Activated CD4-positive, alpha-beta T cell treated with anti-CD3 and anti-CD28 coated beads, Interleukin-2, amount 50 U/mL, for 1 hour (primary cell): ENCODE results near the gene TRIM69.
"Not testable (repeated sequence)": the region's sequence is repeated elsewhere in the genome, so short reads cannot be mapped to it uniquely, and the experiment has no call there.

Experiments
- DNase-seq: peaks from one replicate; pipeline ENCODE4 v3.0.0-alpha.2; 2020

The TRIM69 gene

DNA sequence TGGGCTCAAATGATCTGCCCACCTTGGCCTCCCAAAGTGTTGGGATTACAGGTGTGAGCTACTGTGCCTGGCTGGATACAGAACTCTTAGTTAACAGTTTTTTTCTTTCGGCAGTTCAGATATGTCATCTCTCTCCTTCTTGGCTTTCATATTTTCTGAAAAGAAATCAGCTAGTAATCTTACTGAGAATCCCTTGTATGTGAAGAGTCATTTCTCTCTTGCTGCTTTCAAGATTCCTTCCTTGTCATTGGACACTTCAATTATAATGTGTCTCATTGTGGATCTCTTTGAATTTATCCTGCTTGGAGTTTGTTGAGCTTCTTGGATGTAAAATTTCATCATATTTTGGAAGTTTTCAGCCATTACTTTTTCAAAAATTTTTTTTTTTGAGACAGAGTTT is 17.0 kb downstream of the TRIM69 start:
- no peak for DNase-seq

DNA sequence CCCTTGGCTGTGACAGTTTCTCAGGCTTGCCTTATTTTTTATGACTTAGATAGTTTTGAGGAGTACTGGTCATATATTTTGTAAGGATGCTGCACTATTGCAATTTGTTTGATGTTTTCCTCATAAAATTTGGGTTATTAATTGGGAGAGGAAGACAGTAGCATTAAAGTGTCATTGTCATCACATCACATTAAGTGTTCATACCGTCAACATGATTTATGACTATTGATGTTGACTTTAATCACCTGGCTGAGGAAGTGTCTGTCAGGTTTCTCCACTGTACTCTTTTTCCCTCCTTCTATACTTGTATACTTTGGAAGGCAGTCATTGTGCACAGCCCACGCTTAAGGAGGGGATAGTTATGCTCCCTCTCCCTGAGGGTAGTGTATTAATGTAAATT is 26.9 kb downstream of the TRIM69 start:
- DNase-seq, result no peak

DNA sequence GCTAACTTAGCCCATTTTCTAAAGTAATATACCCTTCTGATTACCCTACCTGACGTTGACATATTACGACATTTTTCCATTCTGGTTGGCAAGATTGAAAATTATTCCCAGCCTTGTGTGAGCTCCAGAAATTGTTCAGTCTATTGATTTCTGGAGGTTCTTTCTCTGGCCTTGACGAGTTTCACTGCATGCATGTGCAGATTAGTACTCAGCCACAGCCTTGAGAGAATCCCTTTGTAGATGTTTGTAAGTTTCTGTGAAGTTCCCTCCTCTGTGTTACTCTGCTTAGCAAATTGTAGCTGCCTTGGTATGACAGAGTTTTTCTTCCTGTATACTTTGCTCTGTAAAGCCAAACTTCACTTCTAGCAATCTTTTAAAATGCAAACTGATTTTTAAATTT is 27.5 kb downstream of the TRIM69 start:
- no peak for DNase-seq

DNA sequence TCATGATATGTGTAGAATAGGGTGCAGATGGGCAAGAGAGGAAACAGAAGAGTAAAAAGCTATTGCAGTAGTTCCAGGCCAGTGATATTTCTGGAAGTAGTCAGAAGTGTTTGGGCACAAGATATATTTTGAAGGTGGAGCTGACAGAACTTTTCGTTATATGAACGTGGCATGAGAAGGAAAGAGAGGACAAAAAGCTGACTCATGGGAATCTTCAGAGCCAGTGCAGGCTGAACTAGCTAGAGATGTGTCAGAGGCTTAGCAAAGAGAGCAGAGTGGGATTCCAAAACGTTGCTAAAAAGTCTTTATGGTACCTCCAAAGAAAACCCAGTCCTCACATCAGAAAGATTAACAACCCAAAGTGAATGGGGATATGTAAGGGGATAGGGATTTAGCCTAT is 28.7 kb downstream of the TRIM69 start:
- no peak for DNase-seq

DNA sequence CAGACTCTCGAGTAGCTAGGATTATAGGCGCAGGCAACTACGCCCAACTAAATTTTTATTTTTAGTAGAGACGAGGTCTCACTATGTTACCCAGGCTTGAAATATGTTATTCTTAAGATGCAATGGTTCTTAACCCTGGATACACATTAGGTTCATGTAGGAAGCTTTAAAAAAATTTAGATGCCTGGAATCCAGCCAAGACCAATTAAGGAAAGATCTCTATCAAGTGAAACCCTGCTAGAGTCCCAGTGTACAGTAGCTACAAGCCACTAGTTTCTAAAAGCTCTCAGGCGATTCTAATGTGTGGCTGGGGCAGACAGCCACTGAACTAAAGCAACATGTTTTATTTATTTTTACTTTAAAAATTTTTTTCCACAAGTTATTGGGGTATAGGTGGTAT is 33.2 kb downstream of the TRIM69 start:
- no peak for DNase-seq

DNA sequence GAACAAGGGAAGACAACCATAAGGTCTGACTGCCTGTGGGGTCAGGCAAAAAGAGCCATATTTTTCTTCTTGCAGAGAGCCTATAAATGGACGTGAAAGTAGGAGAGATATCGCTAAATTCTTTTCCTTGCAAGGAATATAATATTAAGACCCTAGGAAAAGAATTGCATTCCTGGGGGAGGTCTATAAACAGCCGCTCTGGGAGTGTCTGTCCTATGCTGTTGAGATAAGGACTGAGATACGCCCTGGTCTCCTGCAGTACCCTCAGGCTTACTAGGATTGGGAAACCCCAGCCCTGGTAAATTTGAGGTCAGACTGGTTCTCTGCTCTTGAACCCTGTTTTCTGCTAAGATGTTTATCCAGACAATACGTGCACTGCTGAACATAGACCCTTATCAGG is 34.4 kb downstream of the TRIM69 start:
- DNase-seq, result not testable (repeated sequence)

DNA sequence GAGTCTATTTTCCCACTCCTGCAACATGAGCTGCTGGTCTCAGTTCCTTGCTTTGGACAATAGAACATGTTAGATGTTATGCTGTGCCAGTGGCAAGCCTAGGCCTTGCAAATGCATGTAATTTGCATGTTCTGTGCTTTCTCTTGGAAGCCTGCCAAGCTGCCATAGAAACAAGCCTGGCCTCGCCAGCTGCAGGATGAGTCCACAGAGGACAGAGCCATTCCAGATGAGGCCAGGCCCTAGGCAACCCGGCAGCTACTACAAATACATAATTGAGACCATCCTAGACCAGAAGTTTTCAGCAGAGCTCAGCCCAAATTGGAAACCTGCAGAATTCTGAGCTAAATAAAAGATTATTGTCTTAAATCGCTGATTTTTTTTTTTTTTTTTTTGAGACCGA is 39.6 kb downstream of the TRIM69 start:
- DNase-seq, result no peak

DNA sequence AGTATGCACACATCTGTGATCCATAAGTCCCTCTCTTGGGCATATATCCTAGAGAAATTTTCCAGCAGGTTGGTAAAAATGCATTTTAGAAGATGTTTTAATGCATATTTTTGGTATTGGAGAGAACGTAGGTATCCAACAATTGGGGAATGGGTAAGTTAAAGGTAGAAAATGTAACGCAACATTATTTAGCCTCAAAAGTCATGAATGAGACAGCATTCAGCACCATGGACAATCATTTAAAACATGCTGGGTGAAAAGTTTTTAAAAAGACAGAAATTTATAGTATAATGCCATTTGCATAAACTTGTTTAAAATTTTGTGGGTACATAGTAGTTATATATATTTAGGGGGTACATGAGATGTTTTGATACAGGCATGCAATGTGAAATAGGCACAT is 43.4 kb downstream of the TRIM69 start:
- no peak for DNase-seq

DNA sequence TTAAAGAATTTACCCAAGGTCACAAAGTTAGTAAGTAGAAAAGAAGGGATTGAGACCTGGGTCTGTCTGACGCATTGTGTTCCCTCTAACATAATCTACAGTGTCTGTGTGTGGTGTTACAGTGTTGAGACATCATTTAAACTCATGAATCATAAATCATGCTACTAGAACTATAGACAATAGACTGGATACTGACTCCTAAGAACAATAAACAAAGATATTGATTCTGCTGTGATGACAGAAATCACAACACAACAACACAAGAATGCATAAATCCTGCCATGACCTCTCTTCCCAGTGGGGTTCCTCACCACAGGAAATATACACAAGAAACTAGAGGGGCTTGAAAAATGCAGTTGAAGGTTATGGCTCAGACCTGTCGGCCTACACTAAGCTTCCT is 44.3 kb downstream of the TRIM69 start:
- DNase-seq, result no peak

DNA sequence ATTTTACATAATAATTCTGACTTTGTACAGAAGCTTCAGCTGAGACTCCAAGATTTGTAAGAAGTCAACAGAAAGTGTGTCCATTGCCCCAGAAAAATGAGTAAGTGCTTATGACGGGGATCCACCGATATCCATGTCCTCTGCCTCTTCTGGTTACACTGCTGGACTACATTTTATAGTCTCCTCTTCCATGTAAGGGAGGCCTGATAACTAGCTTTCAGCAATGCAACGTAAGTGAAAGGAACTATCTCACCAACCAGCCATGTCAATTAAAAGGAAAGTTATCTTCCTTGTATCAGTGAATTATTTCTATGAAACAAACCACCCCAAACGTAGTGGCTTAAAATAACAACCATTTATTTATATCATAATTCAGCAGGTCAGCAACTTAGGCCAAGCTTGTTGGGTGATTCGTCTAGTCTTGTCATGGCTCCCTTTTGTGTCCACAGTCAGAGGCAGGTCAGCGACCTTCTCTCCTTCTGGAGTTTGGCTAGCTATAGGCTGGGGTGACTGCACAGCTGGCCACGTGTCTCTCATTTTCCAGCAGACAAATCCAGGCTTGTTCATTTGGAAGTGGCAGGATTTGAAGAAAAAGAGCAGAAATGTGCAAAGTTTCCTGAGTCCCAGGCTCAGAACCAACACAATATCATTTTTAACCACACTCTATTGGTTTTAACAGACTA is 44.9 kb downstream of the TRIM69 start:
- DNase-seq, result no peak

DNA sequence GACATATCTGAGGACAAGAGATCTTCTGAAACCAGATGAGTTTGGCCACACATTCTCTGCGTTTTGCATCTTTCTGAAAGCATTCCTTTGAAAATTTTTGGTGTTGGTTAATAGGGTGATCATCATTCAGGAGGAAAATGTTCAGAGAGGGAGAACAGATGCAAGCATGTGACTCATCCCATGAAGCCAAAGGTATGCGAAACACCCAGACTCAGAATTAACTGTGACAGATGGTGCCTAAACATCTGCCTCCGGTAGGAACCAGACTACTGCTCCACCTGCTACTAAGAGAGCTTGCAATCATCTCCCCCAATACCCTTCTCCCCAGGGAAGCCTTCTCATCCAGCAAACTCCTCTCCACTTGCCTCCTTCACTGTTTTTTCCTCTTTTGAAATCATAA is 46.2 kb downstream of the TRIM69 start:
- no peak for DNase-seq

DNA sequence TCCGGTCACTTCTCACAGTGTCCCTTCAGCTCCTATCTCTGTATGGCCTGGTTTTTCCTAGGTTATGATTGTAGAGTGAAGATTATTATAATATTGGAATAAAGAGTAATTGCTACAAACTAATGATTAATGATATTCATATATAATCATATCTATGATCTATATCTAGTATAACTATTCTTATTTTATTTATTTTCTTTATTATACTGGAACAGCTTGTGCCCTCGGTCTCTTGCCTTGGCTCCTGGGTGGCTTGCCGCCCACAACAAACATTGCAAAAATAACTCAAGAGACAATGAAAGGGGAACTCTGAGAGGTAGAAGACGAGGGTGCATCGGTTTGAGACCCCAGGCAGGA is 48.6 kb downstream of the TRIM69 start:
- DNase-seq, result not testable (repeated sequence)

DNA sequence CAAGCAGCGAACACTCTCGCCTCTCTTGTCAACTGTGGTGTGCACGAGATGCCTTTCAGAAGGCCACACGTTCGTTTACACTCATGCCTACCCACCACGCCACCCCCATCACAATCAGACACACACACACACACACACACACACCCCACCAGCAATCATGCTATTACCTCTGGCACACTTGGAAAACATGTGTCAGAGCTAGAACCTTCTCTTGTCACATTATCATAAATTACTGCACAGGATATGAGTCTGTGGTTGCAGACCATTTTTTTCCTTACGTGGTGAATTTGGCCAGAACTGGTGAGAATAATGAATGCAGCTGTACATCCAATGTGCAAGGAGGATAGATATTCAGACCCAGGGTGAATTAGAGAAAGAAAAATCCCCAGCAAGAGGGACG is 52.4 kb downstream of the TRIM69 start:
- DNase-seq, result peak; percentile 9

DNA sequence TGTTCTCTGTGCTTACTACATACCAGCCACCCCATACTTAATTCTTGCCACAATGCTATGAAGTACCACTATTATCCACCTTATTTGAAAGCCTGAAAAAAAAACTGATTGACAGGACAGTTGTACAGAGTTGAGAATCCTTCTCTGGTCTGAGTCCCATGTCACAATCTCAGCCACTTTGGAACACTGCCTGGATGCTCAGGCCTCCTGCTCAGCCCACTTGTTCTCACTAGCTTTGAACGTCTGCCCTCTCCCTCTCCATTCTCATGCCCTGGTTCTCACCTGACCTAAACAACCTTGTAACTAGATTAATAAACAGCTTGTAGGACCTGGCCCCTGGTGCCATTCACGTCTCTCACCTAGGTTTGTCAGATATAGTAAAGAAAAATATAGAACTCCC is 53.9 kb downstream of the TRIM69 start:
- no peak for DNase-seq

DNA sequence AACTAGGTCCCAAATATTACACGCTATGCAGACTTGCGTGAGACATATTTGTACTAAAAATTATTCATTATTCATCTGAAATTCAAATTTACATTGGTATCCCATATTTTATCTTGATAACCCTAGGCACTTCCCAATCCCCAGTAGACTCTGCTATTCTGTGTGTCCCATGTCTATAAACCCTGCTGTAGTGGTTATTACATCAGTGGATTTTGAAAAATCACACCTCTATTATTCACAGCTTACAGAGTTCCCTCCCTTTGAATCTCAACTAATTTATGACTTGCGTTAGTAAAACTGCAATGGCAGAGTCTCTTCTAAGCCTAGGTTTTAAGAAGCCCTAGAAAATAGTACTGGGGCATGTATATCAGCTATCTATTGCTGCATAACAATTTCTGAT is 54.3 kb downstream of the TRIM69 start:
- no peak for DNase-seq

DNA sequence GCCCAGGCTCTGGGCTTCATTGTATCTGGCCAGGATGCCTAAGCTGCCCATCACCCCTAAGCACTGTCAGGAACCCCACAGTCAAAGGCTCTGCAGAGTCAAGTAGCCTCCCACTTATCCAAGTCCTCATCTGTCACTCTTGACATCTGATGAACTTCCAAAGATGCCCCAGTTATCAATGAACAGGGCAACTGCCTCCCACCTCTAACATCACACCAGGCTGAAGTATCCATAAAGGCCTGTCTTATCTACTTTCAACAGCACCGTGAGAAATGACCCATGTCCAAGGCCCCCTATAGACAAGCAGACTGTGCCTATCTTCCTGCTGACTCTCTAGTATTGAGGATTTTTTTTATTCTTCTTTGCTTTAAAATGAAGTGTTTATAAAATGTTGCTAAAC is 56.4 kb downstream of the TRIM69 start:
- no peak for DNase-seq

DNA sequence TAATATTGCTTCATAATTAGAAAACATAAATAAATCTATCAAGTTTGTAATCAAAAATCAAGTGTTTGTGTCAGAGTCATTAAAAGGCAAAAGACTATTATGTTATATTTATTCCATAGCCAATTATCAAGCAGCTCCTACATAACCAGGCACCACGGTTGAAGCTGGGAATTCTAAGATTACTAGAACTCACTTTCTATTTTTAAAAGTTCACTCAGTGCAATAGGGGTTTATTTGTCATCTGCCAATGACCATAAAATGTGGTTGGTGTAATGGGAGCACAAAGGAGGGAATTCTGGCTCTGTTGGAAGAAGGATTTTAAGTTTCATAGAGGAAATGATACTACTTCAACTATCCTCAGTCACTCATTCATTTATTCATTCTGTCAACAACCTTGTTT is 57.7 kb downstream of the TRIM69 start:
- no peak for DNase-seq

DNA sequence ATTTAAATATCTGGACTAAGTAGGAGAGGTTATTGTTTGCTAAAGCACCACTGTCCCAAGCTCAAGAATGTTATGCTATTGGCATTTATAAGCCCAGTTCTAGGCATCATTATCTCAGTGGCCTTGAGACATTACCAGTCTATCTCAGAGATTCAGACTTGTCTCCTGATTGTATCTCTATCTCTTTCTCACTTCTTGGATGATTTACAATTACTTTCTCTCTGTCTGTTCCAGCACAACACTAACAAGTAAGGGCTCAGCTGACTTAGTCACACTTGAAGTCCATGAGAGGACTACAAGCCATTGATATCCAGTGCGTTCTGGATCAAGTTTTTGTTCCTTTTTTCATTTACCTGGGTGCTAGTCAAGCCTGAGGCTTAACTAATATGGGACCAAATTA is 60.2 kb downstream of the TRIM69 start:
- no peak for DNase-seq

DNA sequence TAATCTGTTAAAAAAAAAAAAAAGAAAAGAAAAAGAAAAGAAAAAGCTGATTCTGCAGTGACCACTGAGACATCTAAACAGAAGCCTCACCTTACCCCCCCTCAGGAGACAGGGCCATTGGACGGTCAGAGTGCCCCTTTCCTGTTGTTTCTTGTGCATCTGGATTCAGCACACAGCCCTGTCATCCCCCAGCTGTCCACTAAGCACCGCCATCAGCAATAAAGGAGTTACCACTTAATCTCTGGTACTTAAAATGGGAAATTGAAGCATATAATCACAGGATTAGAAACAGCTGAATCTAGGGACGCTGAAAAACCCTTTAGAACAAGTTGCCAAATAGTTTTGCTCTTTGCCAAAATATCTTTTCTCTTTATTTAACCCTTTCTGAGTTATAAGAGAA is 62.5 kb downstream of the TRIM69 start:
- DNase-seq, result no peak

DNA sequence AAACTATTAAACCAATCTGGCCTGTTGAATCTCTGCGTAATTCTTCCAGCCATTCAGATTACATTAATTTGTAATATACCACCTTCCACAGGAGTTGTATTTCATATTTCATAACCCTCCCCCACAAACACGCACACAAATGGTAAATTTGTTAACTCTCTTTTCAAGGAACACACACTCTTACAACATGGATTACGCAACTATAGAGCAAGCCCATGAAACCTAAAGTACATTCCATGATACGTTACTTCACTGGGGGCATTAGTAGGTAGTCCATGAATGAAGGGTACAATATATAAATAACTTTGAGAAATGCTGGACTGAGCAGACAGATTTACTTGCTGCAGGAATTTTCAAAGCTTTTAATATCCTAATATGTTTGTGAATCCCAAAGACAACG is 65.0 kb downstream of the TRIM69 start:
- no peak for DNase-seq

DNA sequence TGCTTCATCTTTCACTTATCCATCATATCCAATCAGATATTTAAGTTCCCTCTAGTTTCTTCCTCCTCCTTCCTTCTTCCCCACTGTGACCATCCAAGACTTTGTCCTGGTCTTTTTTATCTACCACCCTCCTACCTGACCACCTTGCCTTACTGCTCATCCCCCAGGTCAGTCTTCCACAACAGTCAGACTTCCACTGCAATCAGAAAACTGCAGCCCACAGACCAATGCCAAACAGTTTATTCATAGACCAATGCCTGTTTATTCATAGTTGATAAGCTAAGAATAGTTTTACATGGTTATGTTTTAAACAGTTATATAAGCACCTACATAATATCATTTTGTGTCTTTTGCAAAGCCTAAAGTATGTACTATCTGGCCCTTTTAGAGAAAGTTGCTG is 65.5 kb downstream of the TRIM69 start:
- DNase-seq, result no peak

DNA sequence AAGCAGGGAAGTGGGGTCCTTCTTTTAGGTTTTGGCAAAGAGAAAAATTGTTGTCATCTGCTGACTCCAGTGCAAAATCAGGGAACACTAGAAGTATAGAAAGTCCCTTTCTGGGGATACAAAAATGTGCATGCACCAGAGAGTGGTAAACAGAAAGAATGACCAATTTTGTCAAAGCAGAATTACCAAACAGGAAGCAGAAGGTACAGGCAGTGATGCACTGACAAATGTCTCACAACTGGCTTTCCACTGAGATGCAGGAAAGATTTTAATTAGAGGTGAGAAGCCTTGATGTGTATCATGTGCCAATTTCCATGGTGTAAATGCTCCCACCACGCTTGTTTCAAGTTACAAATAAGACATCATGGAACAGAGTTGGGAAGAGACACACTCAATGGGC is 66.0 kb downstream of the TRIM69 start:
- no peak for DNase-seq

DNA sequence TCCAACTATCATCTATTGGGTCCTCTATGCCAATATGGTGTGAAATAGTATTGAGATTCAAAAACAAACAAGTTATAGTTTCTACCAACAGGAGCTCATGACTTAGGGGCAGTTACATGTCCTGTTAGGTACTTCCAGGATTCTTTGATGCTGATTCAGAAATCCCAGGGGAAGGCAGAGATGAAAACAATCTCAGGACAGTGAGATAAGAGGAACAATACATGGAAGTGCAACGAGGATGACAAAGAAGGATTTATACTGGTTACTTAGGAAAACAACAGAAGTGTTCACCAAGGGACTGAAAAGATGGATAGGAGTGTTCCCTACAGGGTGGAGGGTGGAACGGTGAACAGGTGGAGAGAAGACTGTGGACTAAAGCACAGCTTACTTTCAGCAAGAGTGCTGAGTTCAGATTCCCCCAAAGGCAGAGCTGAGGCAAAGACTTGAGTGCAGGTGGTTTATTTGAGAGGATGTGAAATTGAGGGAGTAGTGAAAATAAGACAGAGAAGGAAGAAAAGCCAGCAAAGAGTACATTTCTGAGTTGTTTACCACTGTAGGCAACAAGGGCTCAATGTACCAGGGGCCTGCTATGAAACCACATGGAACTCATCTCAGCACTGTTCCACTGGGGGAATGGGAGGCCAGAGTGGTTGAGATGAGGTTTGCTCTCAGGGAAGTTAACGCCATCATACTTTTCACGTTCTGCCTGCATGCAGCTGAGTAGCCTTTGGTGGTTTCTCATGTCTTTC is 68.1 kb downstream of the TRIM69 start:
- no peak for DNase-seq

DNA sequence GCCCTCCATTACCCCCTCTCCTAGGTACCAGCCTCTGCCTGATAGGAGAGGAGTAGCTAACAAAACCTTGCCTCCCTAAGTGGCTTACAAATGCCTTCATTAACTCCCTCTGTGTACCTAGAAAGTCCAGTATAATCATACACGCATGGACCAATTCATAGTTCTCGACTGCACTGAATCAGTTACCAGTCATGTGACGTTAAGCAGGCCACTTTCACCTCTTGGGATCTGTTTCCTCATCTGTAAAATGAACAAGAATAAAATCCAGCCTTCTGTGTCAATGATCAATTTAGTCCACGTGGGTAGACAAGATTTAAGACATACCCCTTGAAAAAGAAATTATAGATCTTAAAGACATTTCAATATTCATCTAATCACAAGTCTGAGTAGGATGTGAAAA is 72.2 kb downstream of the TRIM69 start:
- DNase-seq, result no peak

DNA sequence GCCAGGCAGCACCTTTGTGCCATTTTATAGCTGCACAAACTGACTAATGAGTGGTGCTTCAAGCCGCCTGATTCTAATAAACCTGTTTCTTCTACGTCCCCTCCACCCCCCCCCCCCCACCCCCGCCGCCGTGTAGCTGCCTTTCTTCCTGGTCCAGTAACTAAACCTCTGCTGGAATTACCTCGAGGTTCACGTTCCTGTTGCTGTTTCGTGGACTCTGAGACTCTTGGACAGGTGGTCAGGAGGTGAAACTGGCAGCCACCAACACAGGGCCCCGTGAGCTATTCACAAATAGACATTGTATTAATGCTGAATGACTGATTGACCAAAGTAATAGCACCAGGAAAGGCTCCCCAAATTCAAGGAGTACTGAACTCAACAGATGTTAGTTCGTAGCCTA is 73.9 kb downstream of the TRIM69 start:
- DNase-seq, result no peak
